ENCODE measurements around the gene CEACAM4.

GRCh38 chr19:41621226-41621625 is 5.6 kb downstream of the CEACAM4 start:
- no peak for TF ChIP-seq CTCF (IDR thresholded peaks at IDR 0.05)
- TF ChIP-seq ZFX (IDR thresholded peaks at IDR 0.05; ENCODE audit: borderline replicate concordance) = no peak
